Measurements from ENCODE around the gene SFMBT1.

Gene SFMBT1

DNA sequence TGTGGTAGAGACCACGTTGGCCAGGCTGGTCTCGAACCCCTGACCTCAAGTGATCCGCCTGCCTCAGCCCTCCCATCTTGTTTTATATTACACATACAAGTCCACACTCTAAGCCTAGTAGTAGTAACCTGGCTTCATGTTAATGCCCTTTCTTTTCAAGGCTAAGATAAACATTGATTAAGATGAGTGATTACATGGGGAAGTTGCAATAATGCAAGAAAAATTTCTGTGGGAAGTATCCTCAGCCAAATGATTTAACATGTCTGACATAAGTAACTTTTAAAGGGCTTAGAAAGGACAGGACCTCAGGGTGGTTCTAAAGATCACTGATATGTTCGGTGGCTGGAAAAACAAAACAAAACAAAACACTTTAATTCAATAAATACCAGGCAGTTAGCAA lies 72.1 kb downstream of the SFMBT1 start:
- TF ChIP-seq, protein P1, sequence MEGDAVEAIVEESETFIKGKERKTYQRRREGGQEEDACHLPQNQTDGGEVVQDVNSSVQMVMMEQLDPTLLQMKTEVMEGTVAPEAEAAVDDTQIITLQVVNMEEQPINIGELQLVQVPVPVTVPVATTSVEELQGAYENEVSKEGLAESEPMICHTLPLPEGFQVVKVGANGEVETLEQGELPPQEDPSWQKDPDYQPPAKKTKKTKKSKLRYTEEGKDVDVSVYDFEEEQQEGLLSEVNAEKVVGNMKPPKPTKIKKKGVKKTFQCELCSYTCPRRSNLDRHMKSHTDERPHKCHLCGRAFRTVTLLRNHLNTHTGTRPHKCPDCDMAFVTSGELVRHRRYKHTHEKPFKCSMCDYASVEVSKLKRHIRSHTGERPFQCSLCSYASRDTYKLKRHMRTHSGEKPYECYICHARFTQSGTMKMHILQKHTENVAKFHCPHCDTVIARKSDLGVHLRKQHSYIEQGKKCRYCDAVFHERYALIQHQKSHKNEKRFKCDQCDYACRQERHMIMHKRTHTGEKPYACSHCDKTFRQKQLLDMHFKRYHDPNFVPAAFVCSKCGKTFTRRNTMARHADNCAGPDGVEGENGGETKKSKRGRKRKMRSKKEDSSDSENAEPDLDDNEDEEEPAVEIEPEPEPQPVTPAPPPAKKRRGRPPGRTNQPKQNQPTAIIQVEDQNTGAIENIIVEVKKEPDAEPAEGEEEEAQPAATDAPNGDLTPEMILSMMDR (IDR thresholded peaks at IDR 0.05; ENCODE audit: borderline replicate concordance, control extremely low read depth, extremely low read depth, insufficient read depth, missing control alignments), result no peak
- in situ Hi-C loops (cut with MboI; ENCODE audit: low sequenced_read_pairs, unreplicated experiment), result no loop called here
- DNase-seq (ENCODE audit: low spot score), result no peak

DNA sequence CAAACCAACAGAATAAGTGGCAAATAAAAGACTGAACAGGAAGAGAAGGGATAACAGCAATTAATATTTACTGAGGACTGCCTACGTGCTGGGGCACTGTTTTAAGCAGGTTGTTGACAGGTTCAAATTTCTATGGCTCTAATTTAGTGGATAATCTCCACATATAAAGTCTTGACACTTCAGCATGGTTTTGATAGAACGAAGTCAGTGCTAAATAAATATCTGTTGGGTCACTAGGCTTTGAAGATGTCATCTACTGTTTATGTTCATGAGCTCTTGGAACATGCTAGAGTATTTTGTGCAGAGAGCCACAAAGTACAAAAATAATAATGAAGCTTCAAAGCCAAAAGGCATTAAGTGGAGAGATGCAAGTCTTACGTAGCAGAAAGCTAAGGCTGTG lies 74.0 kb downstream of the SFMBT1 start:
- DNase-seq (ENCODE audit: low spot score), result no peak
- in situ Hi-C loops (cut with MboI; ENCODE audit: low sequenced_read_pairs, unreplicated experiment), result no loop called here
- TF ChIP-seq, protein P1 (IDR thresholded peaks at IDR 0.05; ENCODE audit: borderline replicate concordance, control extremely low read depth, extremely low read depth, insufficient read depth, missing control alignments), result no peak

DNA sequence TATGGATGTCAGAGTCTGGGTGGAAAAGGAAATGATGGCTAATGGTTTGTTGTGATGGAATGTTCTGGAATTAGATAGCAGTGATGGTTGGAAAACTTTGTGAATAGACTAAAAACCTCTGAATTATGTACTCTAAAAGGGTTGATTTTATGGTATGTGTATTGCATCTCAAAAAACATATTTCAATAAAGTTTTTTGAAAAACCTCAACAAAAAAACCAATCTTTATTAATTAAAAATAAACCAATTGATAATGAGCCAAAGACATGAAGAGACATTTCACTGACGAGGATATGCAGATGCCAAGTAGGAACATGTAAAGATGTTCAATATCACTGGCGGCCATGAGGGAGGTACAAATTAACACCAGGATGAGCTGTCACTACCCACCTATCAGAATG lies 78.5 kb downstream of the SFMBT1 start:
- TF ChIP-seq, protein P1 (IDR thresholded peaks at IDR 0.05; ENCODE audit: borderline replicate concordance, control extremely low read depth, extremely low read depth, insufficient read depth, missing control alignments), result no peak
- no peak for DNase-seq (ENCODE audit: low spot score)
- in situ Hi-C loops (cut with MboI; ENCODE audit: low sequenced_read_pairs, unreplicated experiment), result no loop called here

DNA sequence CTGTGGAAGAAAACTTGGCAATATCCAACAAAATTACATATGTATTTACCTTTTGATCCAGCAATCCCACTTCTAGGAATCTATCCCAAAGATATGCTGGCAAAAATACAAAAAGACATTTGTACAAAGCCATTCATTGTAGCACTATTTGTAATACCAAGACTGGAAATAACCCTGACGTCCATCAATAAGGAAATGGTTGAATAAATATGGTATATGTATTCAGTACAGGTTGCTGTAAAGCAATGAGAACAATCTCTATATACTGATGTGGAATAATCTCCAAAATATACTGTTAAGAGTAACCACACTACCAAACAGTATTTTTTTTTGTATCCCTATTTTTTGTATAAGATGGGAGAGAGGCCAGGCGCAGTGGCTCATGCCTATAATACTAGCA lies 83.7 kb downstream of the SFMBT1 start:
- in situ Hi-C loops (cut with MboI; ENCODE audit: low sequenced_read_pairs, unreplicated experiment), result no loop called here
- no peak for DNase-seq (ENCODE audit: low spot score)
- TF ChIP-seq, protein P1 (IDR thresholded peaks at IDR 0.05; ENCODE audit: borderline replicate concordance, control extremely low read depth, extremely low read depth, insufficient read depth, missing control alignments), result no peak

DNA sequence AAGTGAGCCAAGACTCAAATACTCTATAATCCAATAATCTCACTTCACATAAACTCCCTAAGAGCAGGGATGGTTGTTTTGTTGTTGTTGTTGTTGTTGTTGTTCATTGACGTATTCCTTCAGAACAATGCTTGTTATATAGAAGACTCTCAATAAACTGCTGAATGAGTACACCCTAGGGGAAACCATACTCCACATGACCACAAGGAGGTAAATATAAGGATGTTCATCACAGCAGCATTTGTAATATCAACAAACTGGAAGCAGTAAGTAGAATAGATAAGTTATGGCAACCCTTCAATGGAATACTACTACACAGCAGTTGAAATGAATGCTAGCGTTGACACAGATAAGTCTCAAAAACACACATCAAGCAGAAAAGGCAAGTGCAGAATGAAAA lies 86.1 kb downstream of the SFMBT1 start:
- in situ Hi-C loops (cut with MboI; ENCODE audit: low sequenced_read_pairs, unreplicated experiment), result no loop called here
- DNase-seq (ENCODE audit: low spot score), result no peak
- TF ChIP-seq, protein P1 (IDR thresholded peaks at IDR 0.05; ENCODE audit: borderline replicate concordance, control extremely low read depth, extremely low read depth, insufficient read depth, missing control alignments), result no peak

DNA sequence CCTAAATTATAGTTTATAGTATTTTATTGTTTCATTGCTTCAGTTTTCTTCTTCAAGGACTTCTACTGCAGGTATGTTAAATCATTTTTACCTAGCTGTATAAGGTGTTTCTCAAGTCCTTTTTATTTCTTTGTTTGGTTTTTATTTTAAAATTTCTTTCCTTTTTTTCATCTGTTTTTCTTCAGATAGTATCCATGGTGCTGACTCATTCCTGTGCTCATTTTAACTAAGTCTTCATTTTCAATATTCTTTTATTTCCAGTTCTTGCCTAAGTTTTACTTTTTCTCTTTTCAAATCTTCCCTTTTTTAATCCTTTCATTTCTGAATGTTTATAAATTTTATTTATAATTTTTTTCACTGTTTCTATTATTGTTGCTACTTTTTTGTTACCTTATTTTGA lies 106.3 kb downstream of the SFMBT1 start:
- TF ChIP-seq, protein P1 (IDR thresholded peaks at IDR 0.05; ENCODE audit: borderline replicate concordance, control extremely low read depth, extremely low read depth, insufficient read depth, missing control alignments), result no peak
- no peak for DNase-seq (ENCODE audit: low spot score)
- in situ Hi-C loops (cut with MboI; ENCODE audit: low sequenced_read_pairs, unreplicated experiment), result no loop called here
